SK-N-MC (cell line): Measurements from ENCODE around the gene MAP7.

Experiments used
- DNase-seq: peaks from one replicate; pipeline ENCODE4 v3.0.0-alpha.2; 2011; ENCODE audit warnings: low read depth, low spot score
- H3K27ac ChIP-seq: fragments of 200-600 bp; sonication (generic); 2 replicates; pipeline ENCODE4 v1.5.1; 2016; ENCODE audit warnings: mixed run types
- H3K36me3 ChIP-seq: fragments of 200-600 bp; sonication (generic); 2 replicates; pipeline ENCODE4 v1.6.1; 2017; ENCODE audit warnings: antibody characterized with exemption, low read length, mixed read lengths; ENCODE audit not compliant: insufficient read depth
- H3K4me3 ChIP-seq: fragments of 200-600 bp; sonication (generic); 2 replicates; pipeline ENCODE4 v1.5.1; 2016
- H3K9ac ChIP-seq: fragments of 200-600 bp; sonication (generic); 2 replicates; pipeline ENCODE4 v1.8.0; 2017; ENCODE audit warnings: mixed run types, mixed read lengths; ENCODE audit not compliant: insufficient read length
- H3K9me3 ChIP-seq: fragments of 200-600 bp; sonication (generic); 2 replicates; pipeline ENCODE4 v1.6.1; 2017; ENCODE audit warnings: low read depth, mild to moderate bottlenecking, antibody characterized with exemption, low read length, moderate library complexity, mixed read lengths
- EZH2 ChIP-seq: fragments of 200-600 bp; sonication (generic); IDR thresholded peaks from one replicate; pipeline ENCODE4 v1.6.1; 2017; ENCODE audit warnings: antibody characterized with exemption
- FOXP2 ChIP-seq: optimal IDR thresholded peaks from 2 replicates; pipeline ENCODE3; 2011; ENCODE audit warnings: mild to moderate bottlenecking, moderate library complexity; ENCODE audit not compliant: insufficient read depth; ENCODE audit errors: extremely low read length, control extremely low read depth
- POLR2AphosphoS5 ChIP-seq: IDR thresholded peaks from 2 replicates; pipeline ENCODE4 v1.6.1; 2012; ENCODE audit warnings: mild to moderate bottlenecking, low read depth, low read length, borderline replicate concordance

MAP7 gene

GRCh38 chr6:136524339-136524935 lies 25.8 kb downstream of the MAP7 start:
- Histone ChIP-seq H3K36me3 (no peaks in the 10 kb centered on the region), H3K4me3 (no peak overlapping the region), H3K9ac (no peak overlapping the region), H3K27ac (no peak overlapping the region), H3K9me3 (no peaks in the 10 kb centered on the region)
- no peak for DNase-seq
- TF ChIP-seq EZH2: no peak
- no peak for TF ChIP-seq POLR2AphosphoS5
- TF ChIP-seq FOXP2: no peak

GRCh38 chr6:136523196-136523595 lies 27.0 kb downstream of the MAP7 start:
- H3K9ac ChIP-seq: no peak overlapping the region
- no peaks in the 10 kb centered on the region for H3K9me3 ChIP-seq
- H3K4me3 ChIP-seq: no peak overlapping the region
- DNase-seq: no peak
- H3K36me3 ChIP-seq: no peaks in the 10 kb centered on the region
- no peak overlapping the region for H3K27ac ChIP-seq
- TF ChIP-seq POLR2AphosphoS5: no peak
- TF ChIP-seq EZH2: no peak
- TF ChIP-seq FOXP2: no peak

GRCh38 chr6:136522636-136523035 lies 27.6 kb downstream of the MAP7 start:
- Histone ChIP-seq H3K36me3 (no peaks in the 10 kb centered on the region), H3K9me3 (no peaks in the 10 kb centered on the region), H3K9ac (no peak overlapping the region), H3K4me3 (no peak overlapping the region), H3K27ac (no peak overlapping the region)
- TF ChIP-seq POLR2AphosphoS5: no peak
- no peak for TF ChIP-seq FOXP2
- no peak for TF ChIP-seq EZH2
- no peak for DNase-seq

- H3K4me3 ChIP-seq: no peak overlapping the region
- no peaks in the 10 kb centered on the region for H3K36me3 ChIP-seq
- no peaks in the 10 kb centered on the region for H3K9me3 ChIP-seq
- no peak for TF ChIP-seq POLR2AphosphoS5
- TF ChIP-seq EZH2: no peak
- no peak for TF ChIP-seq FOXP2
- DNase-seq: no peak
- H3K9ac ChIP-seq: no peak overlapping the region
- H3K27ac ChIP-seq: no peak overlapping the region
Measured at GRCh38 chr6:136521911-136522310, 28.3 kb downstream of the MAP7 start.

GRCh38 chr6:136521427-136521826 lies 28.8 kb downstream of the MAP7 start:
- DNase-seq: no peak
- Histone ChIP-seq H3K4me3 (no peak overlapping the region), H3K27ac (no peak overlapping the region), H3K36me3 (no peaks in the 10 kb centered on the region), H3K9me3 (no peaks in the 10 kb centered on the region), H3K9ac (no peak overlapping the region)
- TF ChIP-seq EZH2 (no peak), POLR2AphosphoS5 (no peak), FOXP2 (no peak)

GRCh38 chr6:136520517-136520916 lies 29.7 kb downstream of the MAP7 start:
- no peaks in the 10 kb centered on the region for H3K9me3 ChIP-seq
- H3K27ac ChIP-seq: no peak overlapping the region
- H3K9ac ChIP-seq: no peak overlapping the region
- no peak for TF ChIP-seq POLR2AphosphoS5
- TF ChIP-seq EZH2: no peak
- TF ChIP-seq FOXP2: no peak
- no peak overlapping the region for H3K4me3 ChIP-seq
- H3K36me3 ChIP-seq: no peaks in the 10 kb centered on the region
- no peak for DNase-seq

- TF ChIP-seq POLR2AphosphoS5: no peak
- no peak for TF ChIP-seq FOXP2
- TF ChIP-seq EZH2: no peak
- Histone ChIP-seq H3K9me3 (no peaks in the 10 kb centered on the region), H3K4me3 (no peak overlapping the region), H3K27ac (no peak overlapping the region), H3K36me3 (no peaks in the 10 kb centered on the region), H3K9ac (no peak overlapping the region)
- DNase-seq: no peak
Measured at GRCh38 chr6:136517582-136517981, 32.6 kb downstream of the MAP7 start.

- Histone ChIP-seq H3K27ac (no peak overlapping the region), H3K9me3 (no peaks in the 10 kb centered on the region), H3K4me3 (no peak overlapping the region), H3K36me3 (no peaks in the 10 kb centered on the region), H3K9ac (no peak overlapping the region)
- no peak for TF ChIP-seq FOXP2
- no peak for TF ChIP-seq EZH2
- TF ChIP-seq POLR2AphosphoS5: no peak
- no peak for DNase-seq
Measured at GRCh38 chr6:136517002-136517401, 33.2 kb downstream of the MAP7 start.

GRCh38 chr6:136514591-136514990 lies 35.6 kb downstream of the MAP7 start:
- no peak overlapping the region for H3K27ac ChIP-seq
- no peak for DNase-seq
- TF ChIP-seq FOXP2: no peak
- no peak for TF ChIP-seq EZH2
- no peak for TF ChIP-seq POLR2AphosphoS5
- no peak overlapping the region for H3K9ac ChIP-seq
- no peak overlapping the region for H3K4me3 ChIP-seq
- H3K36me3 ChIP-seq: no peaks in the 10 kb centered on the region
- H3K9me3 ChIP-seq: no peaks in the 10 kb centered on the region
